ENCODE data around the gene LRP2.
"Not testable (repeated sequence)": the region's sequence is repeated elsewhere in the genome, so short reads cannot be mapped to it uniquely, and the experiment has no call there.

LRP2 gene

GRCh38 chr2:169348321-169349024 is 13.9 kb downstream of the LRP2 start:
- no peak for DNase-seq

GRCh38 chr2:169345486-169346437 is 16.6 kb downstream of the LRP2 start:
- no peak for DNase-seq

DNA sequence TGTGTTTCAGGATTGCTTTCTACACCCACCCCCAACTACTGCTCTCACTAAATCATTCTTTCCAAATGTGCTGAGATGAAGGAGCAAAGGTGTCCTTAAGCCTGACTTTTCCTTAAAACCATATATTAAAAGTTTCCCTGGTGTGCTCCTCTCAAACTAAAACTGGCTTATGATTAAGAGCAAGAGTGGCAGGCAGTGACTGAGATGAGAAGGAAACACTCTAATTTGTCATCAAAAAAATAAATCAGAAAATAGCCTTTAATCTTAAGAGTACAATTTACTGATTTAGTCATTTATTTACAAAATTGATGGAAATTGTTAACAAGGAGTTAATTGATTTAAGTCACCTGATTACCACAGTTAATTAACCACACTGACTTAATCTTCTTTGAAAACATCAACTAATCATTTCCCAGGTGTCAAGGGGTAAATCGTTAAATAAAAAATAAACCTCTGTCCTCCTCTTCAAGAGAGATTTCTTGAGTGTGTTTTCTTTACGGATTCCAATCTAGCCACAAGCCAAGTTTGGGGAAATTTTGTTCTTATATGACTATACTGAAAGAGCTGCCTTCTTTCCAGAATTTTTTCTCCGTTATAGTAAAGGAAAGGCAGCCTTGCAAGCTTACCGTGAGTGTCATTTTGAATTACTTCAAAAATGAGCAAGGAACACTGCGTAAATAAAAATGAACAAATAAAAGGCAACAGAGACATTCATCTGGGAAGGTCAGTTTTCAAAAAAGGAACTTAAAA is 17.4 kb downstream of the LRP2 start:
- DNase-seq: no peak

DNA sequence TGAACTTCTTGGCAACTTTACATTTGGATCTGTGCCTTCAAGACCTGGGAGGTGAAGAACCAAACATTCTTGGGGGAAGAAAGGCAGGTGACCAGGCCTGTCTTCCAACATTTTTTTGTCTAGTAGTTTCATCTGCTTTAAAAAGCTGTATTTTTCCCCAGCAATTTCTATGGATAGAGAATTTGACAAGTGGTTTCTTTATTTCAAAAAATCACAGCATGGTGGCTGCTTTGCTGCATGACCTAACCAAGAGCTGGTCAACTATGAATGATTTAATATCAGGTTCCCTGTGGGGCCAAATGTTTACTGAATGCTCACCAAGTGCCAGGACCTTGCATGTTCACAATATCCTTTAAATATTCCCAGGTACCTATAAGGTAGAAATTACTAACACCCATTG is 19.1 kb downstream of the LRP2 start:
- no peak for DNase-seq

DNA sequence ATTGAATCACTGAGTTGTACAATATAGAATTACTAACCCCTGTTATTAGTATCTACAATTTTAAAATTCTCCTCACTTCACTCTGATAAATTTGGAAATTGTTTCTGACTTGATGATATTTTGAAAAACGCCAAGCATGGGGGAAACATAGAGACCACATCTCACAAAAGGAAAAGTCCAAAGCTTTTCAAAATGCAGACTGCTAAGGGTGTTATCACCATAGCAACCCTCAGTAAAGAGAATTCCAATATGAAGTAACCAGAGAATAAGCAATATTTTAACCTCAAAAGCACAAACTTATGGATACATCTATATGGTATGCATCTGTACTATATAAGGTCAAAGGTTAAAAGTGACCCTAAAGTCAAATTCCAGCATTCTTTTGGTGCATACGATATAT is 22.7 kb downstream of the LRP2 start:
- DNase-seq: no peak

GRCh38 chr2:169336695-169337094 is 25.6 kb downstream of the LRP2 start:
- no peak for DNase-seq

GRCh38 chr2:169330555-169331198 is 31.7 kb downstream of the LRP2 start:
- no peak for DNase-seq

- DNase-seq: no peak
Measured at GRCh38 chr2:169329688-169330554, 32.4 kb downstream of the LRP2 start.

GRCh38 chr2:169328785-169329184 is 33.5 kb downstream of the LRP2 start:
- DNase-seq: no peak

DNA sequence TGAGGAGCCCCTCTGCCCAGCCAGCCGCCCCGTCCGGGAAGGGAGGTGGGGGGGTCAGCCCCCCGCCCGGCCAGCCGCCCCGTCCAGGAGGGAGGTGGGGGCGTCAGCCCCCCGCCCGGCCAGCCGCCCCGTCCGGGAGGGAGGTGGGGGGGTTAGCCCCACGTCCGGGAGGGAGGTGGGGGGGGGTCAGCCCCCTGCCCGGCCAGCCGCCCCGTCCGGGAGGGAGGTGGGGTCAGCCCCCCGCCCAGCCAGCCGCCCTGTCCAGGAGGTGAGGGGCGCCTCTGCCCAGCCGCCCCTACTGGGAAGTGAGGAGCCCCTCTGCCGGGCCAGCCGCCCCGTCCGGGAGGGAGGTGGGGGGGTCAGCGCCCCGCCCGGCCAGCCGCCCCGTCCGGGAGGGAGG is 34.5 kb downstream of the LRP2 start:
- not testable (repeated sequence) for DNase-seq

DNA sequence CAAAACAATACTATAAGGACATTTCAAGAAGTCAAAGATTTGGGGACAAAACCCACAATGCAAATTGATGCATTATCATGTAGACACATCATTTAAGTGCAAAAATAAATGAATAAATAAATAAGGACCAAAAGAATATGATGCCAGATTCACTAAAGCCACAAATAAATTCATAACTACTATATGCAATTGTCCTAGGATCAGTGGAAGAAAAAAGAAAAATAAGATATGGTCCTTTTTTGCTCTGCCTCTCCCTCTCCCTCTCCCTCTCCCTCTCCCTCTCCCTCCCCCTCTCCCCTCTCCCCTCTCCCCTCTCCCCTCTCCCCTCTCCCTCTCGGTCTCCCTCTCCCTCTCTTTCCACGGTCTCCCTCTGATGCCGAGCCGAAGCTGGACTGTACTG is 36.4 kb downstream of the LRP2 start:
- DNase-seq: not testable (repeated sequence)

DNA sequence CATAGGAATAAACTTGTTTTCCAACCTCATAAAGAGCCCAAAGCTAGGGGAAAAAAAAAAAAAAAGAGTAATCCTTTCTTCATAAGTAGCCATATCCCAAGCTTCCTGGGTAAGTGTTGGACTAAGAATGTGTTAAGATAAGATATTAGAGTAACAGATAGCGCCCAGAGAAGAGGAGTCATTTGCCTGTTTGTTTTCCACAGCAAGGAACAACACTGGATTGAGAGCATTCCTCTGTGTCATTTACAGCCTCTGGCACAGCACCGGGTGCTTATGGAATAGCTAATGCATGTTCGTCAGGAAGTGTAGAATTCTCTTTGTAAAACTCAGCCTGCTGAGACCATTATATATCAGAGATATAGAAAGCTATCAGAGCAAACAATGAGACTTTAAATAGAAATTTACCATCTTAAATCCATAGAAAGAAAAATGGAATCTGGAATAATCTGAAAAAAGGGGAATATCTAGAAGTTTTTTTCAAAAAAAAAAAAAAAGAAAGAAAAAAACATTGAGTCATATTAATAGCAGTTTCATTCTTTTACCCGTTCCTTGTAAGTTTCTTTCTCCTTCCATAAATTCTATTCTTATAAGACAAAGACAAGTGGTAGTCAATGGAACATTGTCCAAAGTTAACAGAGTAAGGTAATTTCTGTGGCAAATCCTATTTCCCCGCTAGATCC is 37.6 kb downstream of the LRP2 start:
- DNase-seq: no peak

- DNase-seq: no peak
Measured at GRCh38 chr2:169323841-169324240, 38.5 kb downstream of the LRP2 start.

DNA sequence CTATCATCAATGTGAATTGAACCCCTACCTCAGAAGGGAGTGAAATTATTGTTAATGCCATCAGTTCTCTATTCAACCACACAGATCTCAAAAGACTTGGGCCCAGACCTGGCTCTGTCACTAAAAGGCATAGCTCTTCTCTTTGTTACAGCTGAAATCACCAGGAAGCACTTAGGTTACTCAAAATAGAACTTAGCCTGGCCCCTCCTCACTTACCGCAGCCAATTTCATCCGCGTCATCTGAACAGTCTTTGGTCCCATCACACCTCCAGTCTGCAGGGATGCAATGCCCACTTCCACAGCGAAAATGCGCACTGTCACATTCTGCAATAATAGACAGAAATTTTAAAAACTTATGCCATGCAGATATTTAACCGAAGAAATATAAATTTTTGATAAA is 41.8 kb downstream of the LRP2 start:
- DNase-seq: no peak

DNA sequence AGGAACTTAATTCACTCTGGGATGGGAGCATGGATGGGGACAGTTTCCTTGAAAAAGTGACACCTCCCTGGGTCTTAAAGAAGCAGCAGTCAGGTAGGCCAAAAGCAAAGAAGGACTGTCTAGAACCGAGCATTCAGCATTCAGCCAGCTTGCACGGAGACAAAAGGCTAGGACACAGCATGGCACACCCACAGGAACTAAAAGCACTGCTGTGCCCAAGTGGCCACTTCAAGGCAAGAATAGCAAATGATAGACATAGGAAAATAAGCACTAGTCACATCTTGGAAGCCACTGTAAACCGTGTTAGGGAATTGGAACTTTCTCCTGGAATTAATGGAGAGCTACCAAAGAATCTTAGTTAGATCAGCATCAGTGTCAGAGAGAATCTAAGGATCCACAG is 47.0 kb downstream of the LRP2 start:
- no peak for DNase-seq

DNA sequence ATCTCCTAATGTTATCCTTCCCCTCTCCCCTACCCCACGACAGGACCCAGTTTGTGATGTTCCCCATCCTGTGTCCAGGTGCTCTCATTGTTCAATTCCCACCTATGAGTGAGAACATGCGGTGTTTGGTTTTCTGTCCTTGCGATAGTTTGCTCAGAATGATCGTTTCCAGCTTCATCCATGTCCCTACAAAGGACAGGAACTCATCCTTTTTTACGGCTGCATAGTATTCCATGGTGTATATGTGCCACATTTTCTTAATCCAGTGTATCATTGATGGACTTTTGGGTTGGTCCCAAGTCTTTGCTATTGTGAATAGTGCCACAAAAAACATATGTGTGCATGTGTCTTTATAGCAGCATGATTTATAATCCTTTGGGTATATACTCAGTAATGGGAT is 54.0 kb downstream of the LRP2 start:
- not testable (repeated sequence) for DNase-seq

- not testable (repeated sequence) for DNase-seq
Measured at GRCh38 chr2:169304689-169305088, 57.6 kb downstream of the LRP2 start.

DNA sequence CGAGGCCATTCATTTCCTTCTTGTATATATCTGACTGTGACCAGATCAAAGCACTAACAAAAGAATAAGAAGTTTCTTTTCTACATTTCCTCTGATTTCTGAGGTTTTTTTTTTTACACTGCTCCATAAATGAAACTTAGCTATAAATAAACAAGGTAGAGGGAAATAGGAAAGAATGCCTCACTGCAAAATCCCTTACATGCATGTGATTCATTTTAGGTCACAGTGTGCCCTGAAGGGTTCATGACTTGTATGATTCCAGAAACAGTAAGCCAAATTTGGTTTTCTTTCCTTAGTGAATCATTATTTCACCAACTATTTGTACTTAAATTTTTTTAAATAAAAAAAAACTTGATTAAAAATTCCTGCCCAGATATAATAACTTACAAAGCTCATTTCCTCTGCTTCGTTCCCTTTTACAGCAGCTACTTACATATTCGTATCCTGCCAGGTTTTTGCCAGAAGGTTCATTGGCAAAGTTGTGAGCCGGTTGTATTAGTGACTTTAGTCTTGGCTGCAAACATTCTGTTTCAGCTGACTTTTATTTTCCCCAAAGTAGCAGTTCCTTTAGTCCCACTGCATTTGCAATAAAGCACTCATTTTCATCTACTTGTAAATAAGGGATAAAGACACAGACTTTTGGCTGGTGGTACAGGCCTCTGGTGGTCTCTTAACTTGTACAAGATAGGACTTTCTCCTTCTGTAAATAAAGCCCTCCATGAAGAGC is 58.6 kb downstream of the LRP2 start:
- DNase-seq: no peak

- no peak for DNase-seq
Measured at GRCh38 chr2:169302364-169302763, 60.0 kb downstream of the LRP2 start.

Measured in right kidney (tissue), 1 donor.